H1 (cell line): ENCODE results near the gene PLEKHG5. TPM values are rescaled to one million over a fixed set of nuclear protein-coding genes. Genes with fewer than 3 reads are reported as not detected.

Experiments
- CTCF ChIA-PET: fragments of 300-600 bp; sonication (Branson Sonifier 250); formaldehyde crosslinking; loops from one replicate; lab custom pipeline; 2021; ENCODE audit not compliant: partially characterized antibody; lab: Charles Lee
- POLR2A ChIA-PET: fragments of 300-600 bp; sonication (Branson Sonifier 250); formaldehyde crosslinking; loops from one replicate; lab custom pipeline; 2021; ENCODE audit warnings: inconsistent platforms; ENCODE audit not compliant: partially characterized antibody; lab: Charles Lee
- DNase-seq, 2 experiments: peaks; one replicate each; pipeline versions ENCODE4 v3.0.0 to v3.0.0-alpha.2; 2010 to 2022; ENCODE audit warnings: low spot score in 2 of 2, low read depth in 1 of 2, mixed read lengths in 1 of 2
- FAIRE-seq: peaks from 2 replicates; lab custom pipeline; 2011; peaks lifted over from hg19 to GRCh38; lab: Jason Lieb, UNC
- H2AFZ ChIP-seq: 2 replicates; pipeline ENCODE4 v1.8.1; 2012; ENCODE audit warnings: low read length, inconsistent platforms
- H2AK5ac ChIP-seq: 2 replicates; pipeline ENCODE4 v1.6.1; 2013; ENCODE audit warnings: low read depth, low read length
- H2BK120ac ChIP-seq: replicated peaks from 2 replicates; pipeline ENCODE3; 2013; ENCODE audit warnings: low read depth, low read length, inconsistent platforms
- H2BK12ac ChIP-seq: 2 replicates; pipeline ENCODE4 v1.6.1; 2013; ENCODE audit warnings: low read depth, low read length
- H2BK15ac ChIP-seq: 2 replicates; pipeline ENCODE4 v1.6.1; 2013; ENCODE audit warnings: low read length
- H2BK20ac ChIP-seq: 2 replicates; pipeline ENCODE4 v1.6.1; 2013; ENCODE audit warnings: low read length
- H2BK5ac ChIP-seq: 2 replicates; pipeline ENCODE4 v1.6.1; 2013; ENCODE audit warnings: low read depth, low read length
- H3K14ac ChIP-seq: 2 replicates; pipeline ENCODE4 v1.6.1; 2013; ENCODE audit warnings: inconsistent platforms; ENCODE audit not compliant: insufficient read length
- H3K18ac ChIP-seq: 2 replicates; pipeline ENCODE4 v1.6.1; 2013; ENCODE audit warnings: low read length; ENCODE audit errors: extremely low read depth
- H3K23ac ChIP-seq: 2 replicates; pipeline ENCODE4 v1.6.1; 2013; ENCODE audit warnings: inconsistent platforms; ENCODE audit not compliant: insufficient read length
- H3K23me2 ChIP-seq: 2 replicates; pipeline ENCODE4 v1.6.1; 2013; ENCODE audit warnings: low read depth, low read length
- H3K27ac ChIP-seq: 2 replicates; pipeline ENCODE4 v1.6.1; 2011; ENCODE audit warnings: low read depth, low read length, inconsistent platforms
- H3K27me3 ChIP-seq, 4 experiments: replicated peaks in 1 of 4; 1 replicate in 1 of 4; 2 replicates in 3 of 4; pipeline versions ENCODE4 v1.6.1 to v1.8.1; 2011 to 2013; ENCODE audit warnings: low read length in 3 of 4, mild to moderate bottlenecking in 3 of 4, inconsistent platforms in 2 of 4, mixed read lengths in 2 of 4, moderate library complexity in 1 of 4; ENCODE audit not compliant: control insufficient read depth in 3 of 4, insufficient read depth in 3 of 4; ENCODE audit errors: extremely low read depth in 1 of 4
- H3K36me3 ChIP-seq, 4 experiments: 2 replicates each; pipeline versions ENCODE4 v1.6.1 to v1.8.1; 2011 to 2013; ENCODE audit warnings: mild to moderate bottlenecking in 4 of 4, low read length in 3 of 4, moderate library complexity in 2 of 4, control low read depth in 1 of 4, inconsistent platforms in 1 of 4; ENCODE audit not compliant: insufficient read depth in 4 of 4, control insufficient read depth in 2 of 4
- H3K4ac ChIP-seq: replicated peaks from 2 replicates; pipeline ENCODE3; 2013; ENCODE audit warnings: low read length, low read depth, mixed read lengths, inconsistent platforms; ENCODE audit not compliant: insufficient read length
- H3K4me1 ChIP-seq, 4 experiments: replicated peaks in 1 of 4; 1 replicate in 1 of 4; 2 replicates in 3 of 4; pipeline versions ENCODE4 v1.6.1 to v1.8.1; 2011 to 2013; ENCODE audit warnings: low read length in 3 of 4, inconsistent platforms in 2 of 4, mixed read lengths in 1 of 4; ENCODE audit not compliant: insufficient read depth in 4 of 4, control insufficient read depth in 3 of 4
- H3K4me2 ChIP-seq, 2 experiments: 2 replicates each; pipeline versions ENCODE4 v1.6.1 to v1.8.1; 2011 to 2013; ENCODE audit warnings: low read depth in 2 of 2, low read length in 2 of 2, control low read depth in 1 of 2, inconsistent platforms in 1 of 2, mild to moderate bottlenecking in 1 of 2; ENCODE audit not compliant: insufficient read depth in 1 of 2
- H3K4me3 ChIP-seq, 4 experiments: fragments of 200-600, 300-600 bp in 1 of 4; sonication (generic), shearing (Covaris generic), sonication (Bioruptor Twin) in 1 of 4; 2 replicates each; pipeline versions ENCODE4 v1.5.1 to v1.8.1; 2011 to 2016; ENCODE audit warnings: low read length in 4 of 4, low read depth in 3 of 4, control low read depth in 2 of 4, inconsistent platforms in 2 of 4, mild to moderate bottlenecking in 2 of 4, mixed read lengths in 1 of 4, moderate library complexity in 1 of 4; ENCODE audit not compliant: insufficient read depth in 2 of 4; ENCODE audit errors: extremely low read depth in 1 of 4
- H3K56ac ChIP-seq: replicated peaks from 2 replicates; pipeline ENCODE3; 2013; ENCODE audit warnings: low read depth, mild to moderate bottlenecking, mixed read lengths, low read length, inconsistent platforms; ENCODE audit not compliant: insufficient read length
- H3K79me1 ChIP-seq: 2 replicates; pipeline ENCODE4 v1.6.1; 2013; ENCODE audit warnings: low read depth, low read length, control low read depth
- H3K79me2 ChIP-seq, 2 experiments: 2 replicates each; pipeline versions ENCODE4 v1.6.1 to v1.8.1; 2012 to 2013; ENCODE audit warnings: low read length in 2 of 2, mild to moderate bottlenecking in 2 of 2, inconsistent platforms in 1 of 2; ENCODE audit not compliant: insufficient read depth in 2 of 2, control insufficient read depth in 1 of 2
- H3K9ac ChIP-seq, 4 experiments: replicated peaks in 1 of 4; 1 replicate in 1 of 4; 2 replicates in 3 of 4; pipeline versions ENCODE4 v1.6.1 to v1.8.1; 2011 to 2013; ENCODE audit warnings: low read depth in 3 of 4, low read length in 3 of 4, control low read depth in 2 of 4, mild to moderate bottlenecking in 2 of 4, moderate library complexity in 2 of 4, inconsistent platforms in 1 of 4; ENCODE audit errors: extremely low read depth in 1 of 4
- H3K9me3 ChIP-seq, 2 experiments: 2 replicates each; pipeline versions ENCODE4 v1.6.1 to v1.8.1; 2012 to 2013; ENCODE audit warnings: mild to moderate bottlenecking in 2 of 2, moderate library complexity in 2 of 2, control low read depth in 1 of 2, inconsistent platforms in 1 of 2, low read depth in 1 of 2, low read length in 1 of 2, mixed read lengths in 1 of 2; ENCODE audit not compliant: insufficient read depth in 2 of 2
- H4K20me1 ChIP-seq, 2 experiments: replicated peaks in 1 of 2; 2 replicates each; pipeline versions ENCODE3 to v1.8.1; 2011 to 2013; ENCODE audit warnings: inconsistent platforms in 2 of 2, low read length in 2 of 2, mild to moderate bottlenecking in 1 of 2; ENCODE audit not compliant: insufficient read depth in 2 of 2, control insufficient read depth in 1 of 2
- H4K5ac ChIP-seq: 2 replicates; pipeline ENCODE4 v1.6.1; 2013; ENCODE audit warnings: low read length, low read depth, mixed read lengths, inconsistent platforms; ENCODE audit not compliant: insufficient read length
- H4K8ac ChIP-seq: 2 replicates; pipeline ENCODE4 v1.8.0; 2013; ENCODE audit warnings: mild to moderate bottlenecking, moderate library complexity, low read length, inconsistent platforms; ENCODE audit not compliant: insufficient read depth; ENCODE audit errors: extremely low read depth
- H4K91ac ChIP-seq: replicated peaks from 2 replicates; pipeline ENCODE3; 2013; ENCODE audit warnings: low read length, mixed read lengths, inconsistent platforms; ENCODE audit not compliant: insufficient read length
- CHD2 ChIP-seq: IDR thresholded peaks from 2 replicates; pipeline ENCODE4 v1.6.1; 2012; ENCODE audit warnings: low read length, improper control_type of control experiment
- CREB1 ChIP-seq: IDR thresholded peaks from 2 replicates; pipeline ENCODE4 v1.6.1; 2012; ENCODE audit warnings: inconsistent platforms
- EP300 ChIP-seq, 2 experiments: IDR thresholded peaks; 1 replicate in 1 of 2; 2 replicates in 1 of 2; pipeline ENCODE4 v1.6.1; 2011 to 2012; ENCODE audit warnings: low read depth in 2 of 2, low read length in 2 of 2, mild to moderate bottlenecking in 2 of 2, borderline replicate concordance in 1 of 2, inconsistent platforms in 1 of 2, moderate library complexity in 1 of 2
- MAX ChIP-seq: IDR thresholded peaks from 2 replicates; pipeline ENCODE4 v1.6.1; 2012; ENCODE audit warnings: inconsistent platforms
- RXRA ChIP-seq: IDR thresholded peaks from 2 replicates; pipeline ENCODE4 v1.6.1; 2011; ENCODE audit warnings: low read depth, mild to moderate bottlenecking, low read length, moderate library complexity; ENCODE audit not compliant: insufficient read depth
- SAP30 ChIP-seq: fragments of 300-600 bp; sonication (generic); IDR thresholded peaks from 2 replicates; pipeline ENCODE4 v1.7.1; 2012; ENCODE audit warnings: low read length, moderate library complexity, mild to moderate bottlenecking, inconsistent platforms; ENCODE audit not compliant: insufficient read depth, insufficient replicate concordance
- SUZ12 ChIP-seq: fragments of 200-600 bp; sonication (generic); IDR thresholded peaks from 2 replicates; pipeline ENCODE4 v1.6.1; 2012; ENCODE audit warnings: mild to moderate bottlenecking, inconsistent platforms, low read length, moderate library complexity, mixed read lengths
- TAF7 ChIP-seq: optimal IDR thresholded peaks from 2 replicates; pipeline ENCODE3; 2011; ENCODE audit warnings: low read depth, mild to moderate bottlenecking, inconsistent platforms, low read length, moderate library complexity, borderline replicate concordance
- YY1 ChIP-seq: IDR thresholded peaks from 2 replicates; pipeline ENCODE4 v1.6.1; 2011; ENCODE audit warnings: low read depth, mild to moderate bottlenecking, low read length
- WGBS, 2 experiments: shearing (Covaris generic) in 1 of 2; methylation state at CpG; one replicate each; pipeline versions ENCODE4 v1.1.6 to v1.1.7; 2013 to 2015; ENCODE audit warnings: low lambda C conversion rate in 2 of 2, mixed read lengths in 2 of 2, inconsistent platforms in 1 of 2, low coverage in 1 of 2, missing lambda C conversion rate in 1 of 2; ENCODE audit not compliant: insufficient replicate concordance in 2 of 2, insufficient coverage in 1 of 2, insufficient read length in 1 of 2; ENCODE audit errors: extremely low coverage in 1 of 2, missing lambda C conversion rate in 1 of 2; 5-methylcytosine and 5-hydroxymethylcytosine counted together
- polyA plus RNA-seq, 7 experiments: library from polyadenylated mRNA; depleted of rRNA in 3 of 7; stranded (reverse) in 5 of 7; unstranded in 2 of 7; fragments of >200 nt in 5 of 7; fragments of 200-250 nt in 2 of 7; gene quantifications; 1 replicate in 5 of 7; 2 replicates in 1 of 7; 4 replicates in 1 of 7; pipeline versions ENCODE4 v1.2.1 to v1.2.3, GENCODE V29; 2011 to 2013; ENCODE audit warnings: missing spikeins in 2 of 7, mixed read lengths in 2 of 7
- total RNA-seq: library from RNA; stranded (reverse); fragmentation: NEBNext Ultra II Directional; extraction: Animal tissue kit (Norgen Biotek cat#: 25700); gene quantifications from 2 replicates; pipeline ENCODE4 v1.2.1, GENCODE V29; 2021

PLEKHG5 gene
- total and polyA plus RNA-seq, 2 of the 8 experiments (the other 6 are each of a cell fraction or from before 2014, with no cell fraction given): 10.4 to 13.8 TPM

- Histone ChIP-seq H3K23ac (no peak overlapping the region), H3K9ac (no peak overlapping the region), H2BK15ac (no peak overlapping the region; the same call in 1 of the 2 replicates), H3K14ac (no peak overlapping the region), H4K8ac (no peak overlapping the region), H2AK5ac (no peak overlapping the region), H3K36me3 (peaks cover 0 to 12% (median 0%) of the 10 kb centered on the region in 4 experiments; a peak in 1 of 8 replicates), H3K18ac (peak overlapping the region; percentile 32; the same call in 1 of the 2 replicates), H3K9me3 (no peaks in the 10 kb centered on the region), H4K5ac (no peak overlapping the region), H2AFZ (no peak overlapping the region), H4K20me1 (peaks cover 0 to 9% of the 10 kb centered on the region in 2 experiments), H3K4me1 (peaks cover 0 to 30% (median 11%) of the 10 kb centered on the region in 4 experiments; a peak in 5 of 7 replicates), H4K91ac (no peak overlapping the region), H2BK120ac (no peak overlapping the region), H2BK20ac (no peak overlapping the region), H3K4ac (no peak overlapping the region), H3K79me2 (no peaks in the 10 kb centered on the region), H3K27ac (no peak overlapping the region), H3K4me3 (peak overlapping the region; percentile 32 to 60 (median 38); a peak in 7 of 8 replicates), H2BK5ac (no peak overlapping the region), H3K23me2 (peaks cover 17% of the 10 kb centered on the region; the same call in 1 of the 2 replicates), H3K4me2 (peak overlapping the region; percentile 72 to 86), H3K27me3 (peaks cover 74 to 97% (median 91%) of the 10 kb centered on the region in 4 experiments), H3K79me1 (no peaks in the 10 kb centered on the region), H3K56ac (no peak overlapping the region), H2BK12ac (no peak overlapping the region)
- CTCF ChIA-PET: interaction anchor here (0.6 to 58.4 kb wide), 15 partner anchors 7 to 216 kb away, joined by 3 to 1769 read pairs (median 11); no protein-coding TSS in a partner anchor
- TF ChIP-seq CHD2: no peak
- no peak for TF ChIP-seq EP300 (IDR thresholded peaks at IDR 0.05; ENCODE audit: borderline replicate concordance in 1 of 2, low read depth in 2 of 2, low read length in 2 of 2)
- TF ChIP-seq MAX: 0 out of 2 replicates have a peak, but pooled peaks have one; percentile 43
- TF ChIP-seq TAF7: no peak
- TF ChIP-seq SUZ12: peak; percentile 65
- TF ChIP-seq RXRA: no peak
- TF ChIP-seq YY1: no peak
- no peak for TF ChIP-seq SAP30
- no peak for TF ChIP-seq CREB1
- DNase-seq (no peak), FAIRE-seq (no peak)
- WGBS, 2 experiments: 24% methylated on average over 33 of the region's 44 CpGs; no CpG with 5 or more reads in 1 of the 2 experiments
- POLR2A ChIA-PET: interaction anchor here (0.6 to 3.4 kb wide), 10 partner anchors 8 to 184 kb away, joined by 3 to 15 read pairs (median 4); partner anchors contain the start of gene ACOT7
Observed at GRCh38 chr1:6420454-6421042, 70.9 kb downstream of the PLEKHG5 start.
